Muscle of leg (tissue), 11 donors: ENCODE measurements around the gene PFKFB2. TPM values are rescaled to one million over a fixed set of nuclear protein-coding genes. Genes with fewer than 3 reads are reported as not detected.

ENCODE experiments used
- DNase-seq: peaks from one replicate; pipeline ENCODE4 v3.0.0; 2013
- H3K27ac ChIP-seq: one replicate; pipeline ENCODE4 v1.5.1; 2013; ENCODE audit warnings: mild to moderate bottlenecking, low read length, control low read depth
- H3K27me3 ChIP-seq: one replicate; pipeline ENCODE4 v1.6.1; 2013; ENCODE audit warnings: low read length; ENCODE audit not compliant: control insufficient read depth, insufficient read depth
- H3K36me3 ChIP-seq: one replicate; pipeline ENCODE4 v1.6.1; 2013; ENCODE audit warnings: low read length; ENCODE audit not compliant: control insufficient read depth, insufficient read depth
- H3K4me1 ChIP-seq: one replicate; pipeline ENCODE4 v1.6.1; 2013; ENCODE audit warnings: low read length; ENCODE audit not compliant: control insufficient read depth, insufficient read depth
- H3K4me3 ChIP-seq: one replicate; pipeline ENCODE4 v1.5.1; 2013; ENCODE audit warnings: low read length, control low read depth
- H3K9me3 ChIP-seq: replicated peaks from 2 replicates; pipeline ENCODE4 v1.6.1; 2013; ENCODE audit warnings: low read depth, low read length; ENCODE audit not compliant: control insufficient read depth
- WGBS: methylation state at CpG from one replicate; pipeline ENCODE4 v1.1.5; 2013; ENCODE audit warnings: missing lambda C conversion rate; ENCODE audit not compliant: insufficient coverage; 5-methylcytosine and 5-hydroxymethylcytosine counted together
- polyA plus RNA-seq, 8 donors: library from polyadenylated mRNA; unstranded; fragments of 120-200 nt; gene quantifications; one replicate each; pipeline versions ENCODE4 v1.2.1 to v1.2.3, GENCODE V29; 2013; ENCODE audit warnings: inconsistent platforms in 1 of 8, low replicate concordance in 1 of 8; ENCODE audit not compliant: insufficient read length in 8 of 8, insufficient read depth in 1 of 8
- total RNA-seq: library from RNA; stranded (reverse); fragments of 120-200 nt; gene quantifications from one replicate; pipeline ENCODE4 v1.2.4, GENCODE V29; 2013

The PFKFB2 gene
- total and polyA plus RNA-seq, 9 donors: 3.8 to 7.7 (median 4.4) TPM

GRCh38 chr1:207028884-207029650 lies 24.0 kb upstream of the PFKFB2 start:
- H3K9me3 ChIP-seq: no peaks in the 10 kb centered on the region
- H3K4me1 ChIP-seq: peaks cover 10% of the 10 kb centered on the region
- H3K27me3 ChIP-seq: peaks cover 15% of the 10 kb centered on the region
- H3K4me3 ChIP-seq: no peak overlapping the region
- DNase-seq: no peak
- H3K27ac ChIP-seq: no peak overlapping the region
- no CpG with 5 or more reads among the region's 2 CpGs for WGBS
- H3K36me3 ChIP-seq: no peaks in the 10 kb centered on the region

- H3K36me3 ChIP-seq: no peaks in the 10 kb centered on the region
- no peak overlapping the region for H3K4me3 ChIP-seq
- WGBS: 75% methylated on average over 3 of the region's 5 CpGs
- H3K4me1 ChIP-seq: peaks cover 9% of the 10 kb centered on the region
- H3K9me3 ChIP-seq: no peaks in the 10 kb centered on the region
- H3K27ac ChIP-seq: no peak overlapping the region
- DNase-seq: no peak
- peaks cover 15% of the 10 kb centered on the region for H3K27me3 ChIP-seq
Observed at GRCh38 chr1:207029701-207030521, 23.2 kb upstream of the PFKFB2 start.

- H3K4me1 ChIP-seq: peaks cover 3% of the 10 kb centered on the region
- H3K27me3 ChIP-seq: peaks cover 15% of the 10 kb centered on the region
- no peaks in the 10 kb centered on the region for H3K9me3 ChIP-seq
- no peak overlapping the region for H3K4me3 ChIP-seq
- WGBS: 95% methylated on average over 3 of the region's 5 CpGs
- no peak overlapping the region for H3K27ac ChIP-seq
- no peak for DNase-seq
- H3K36me3 ChIP-seq: no peaks in the 10 kb centered on the region
Observed at GRCh38 chr1:207030522-207031009, 22.5 kb upstream of the PFKFB2 start.

GRCh38 chr1:207031016-207031415 lies 22.1 kb upstream of the PFKFB2 start:
- no peak for DNase-seq
- H3K4me3 ChIP-seq: no peak overlapping the region
- H3K27me3 ChIP-seq: peaks cover 15% of the 10 kb centered on the region
- peaks cover 3% of the 10 kb centered on the region for H3K4me1 ChIP-seq
- H3K27ac ChIP-seq: no peak overlapping the region
- no peaks in the 10 kb centered on the region for H3K36me3 ChIP-seq
- no peaks in the 10 kb centered on the region for H3K9me3 ChIP-seq
- WGBS: 50% methylated on average over 1 of the region's 1 CpG

GRCh38 chr1:207031632-207032264 lies 21.3 kb upstream of the PFKFB2 start:
- Histone ChIP-seq H3K27ac (no peak overlapping the region), H3K4me1 (peaks cover 3% of the 10 kb centered on the region), H3K4me3 (no peak overlapping the region), H3K9me3 (no peaks in the 10 kb centered on the region), H3K27me3 (peaks cover 15% of the 10 kb centered on the region), H3K36me3 (no peaks in the 10 kb centered on the region)
- no peak for DNase-seq
- 81% methylated on average over 4 of the region's 7 CpGs for WGBS

GRCh38 chr1:207032528-207033017 lies 20.5 kb upstream of the PFKFB2 start, which contains the start of gene C1orf116:
Gene C1orf116 (minus strand): TSS chr1:207032756. CDS start chr1:207027598, 5,158 bp downstream.
- no peak within 1 kb of the TSS for H3K4me3 ChIP-seq
- WGBS: no CpG with 5 or more reads among the region's 1 CpG
- no peaks in the 10 kb centered on the region for H3K9me3 ChIP-seq
- DNase-seq: no peak
- H3K4me1 ChIP-seq: peaks cover 3% of the 10 kb centered on the region
- H3K36me3 ChIP-seq: no peaks in the 10 kb centered on the region
- no peak within 1 kb of the TSS for H3K27ac ChIP-seq
- peaks cover 15% of the 10 kb centered on the region for H3K27me3 ChIP-seq

- H3K9me3 ChIP-seq: no peaks in the 10 kb centered on the region
- WGBS: no CpG with 5 or more reads among the region's 2 CpGs
- no peak for DNase-seq
- peaks cover 3% of the 10 kb centered on the region for H3K4me1 ChIP-seq
- peaks cover 15% of the 10 kb centered on the region for H3K27me3 ChIP-seq
- no peaks in the 10 kb centered on the region for H3K36me3 ChIP-seq
- H3K4me3 ChIP-seq: no peak overlapping the region
- no peak overlapping the region for H3K27ac ChIP-seq
Observed at GRCh38 chr1:207033302-207033701, 19.8 kb upstream of the PFKFB2 start.

- WGBS: no CpG with 5 or more reads among the region's 1 CpG
- Histone ChIP-seq H3K4me1 (peaks cover 3% of the 10 kb centered on the region), H3K9me3 (no peaks in the 10 kb centered on the region), H3K36me3 (no peaks in the 10 kb centered on the region), H3K27ac (no peak overlapping the region), H3K4me3 (no peak overlapping the region), H3K27me3 (peaks cover 12% of the 10 kb centered on the region)
- no peak for DNase-seq
Observed at GRCh38 chr1:207034208-207034607, 18.9 kb upstream of the PFKFB2 start.

- peaks cover 3% of the 10 kb centered on the region for H3K4me1 ChIP-seq
- no peak for DNase-seq
- no peaks in the 10 kb centered on the region for H3K9me3 ChIP-seq
- no peaks in the 10 kb centered on the region for H3K36me3 ChIP-seq
- no peak overlapping the region for H3K27ac ChIP-seq
- H3K27me3 ChIP-seq: peaks cover 12% of the 10 kb centered on the region
- H3K4me3 ChIP-seq: no peak overlapping the region
Observed at GRCh38 chr1:207034998-207035397, 18.1 kb upstream of the PFKFB2 start.
